AG09309 (cell line): Measurements from ENCODE around the gene PPFIBP2.

Experiments
- DNase-seq: peaks from one replicate; pipeline ENCODE4 v3.0.0-alpha.2; 2010; ENCODE audit warnings: low read depth
- H3K4me3 ChIP-seq: 2 replicates; pipeline ENCODE4 v1.5.1; 2011; ENCODE audit warnings: mild to moderate bottlenecking, low read depth, low read length, moderate library complexity; ENCODE audit not compliant: control insufficient read depth
- TF ChIP-seq, protein P1 (sequence below): IDR thresholded peaks from 2 replicates; pipeline ENCODE4 v1.5.1; 2011; ENCODE audit warnings: mild to moderate bottlenecking, low read depth, low read length, inconsistent platforms; ENCODE audit not compliant: insufficient read depth, control insufficient read depth; ENCODE audit errors: missing control alignments

Gene PPFIBP2

GRCh38 chr11:7513234-7514098, at the start of gene PPFIBP2:
PPFIBP2 (plus strand) TSS chr11:7513999; CDS start chr11:7549476, 35,477 bp downstream.
- TF ChIP-seq, protein P1, sequence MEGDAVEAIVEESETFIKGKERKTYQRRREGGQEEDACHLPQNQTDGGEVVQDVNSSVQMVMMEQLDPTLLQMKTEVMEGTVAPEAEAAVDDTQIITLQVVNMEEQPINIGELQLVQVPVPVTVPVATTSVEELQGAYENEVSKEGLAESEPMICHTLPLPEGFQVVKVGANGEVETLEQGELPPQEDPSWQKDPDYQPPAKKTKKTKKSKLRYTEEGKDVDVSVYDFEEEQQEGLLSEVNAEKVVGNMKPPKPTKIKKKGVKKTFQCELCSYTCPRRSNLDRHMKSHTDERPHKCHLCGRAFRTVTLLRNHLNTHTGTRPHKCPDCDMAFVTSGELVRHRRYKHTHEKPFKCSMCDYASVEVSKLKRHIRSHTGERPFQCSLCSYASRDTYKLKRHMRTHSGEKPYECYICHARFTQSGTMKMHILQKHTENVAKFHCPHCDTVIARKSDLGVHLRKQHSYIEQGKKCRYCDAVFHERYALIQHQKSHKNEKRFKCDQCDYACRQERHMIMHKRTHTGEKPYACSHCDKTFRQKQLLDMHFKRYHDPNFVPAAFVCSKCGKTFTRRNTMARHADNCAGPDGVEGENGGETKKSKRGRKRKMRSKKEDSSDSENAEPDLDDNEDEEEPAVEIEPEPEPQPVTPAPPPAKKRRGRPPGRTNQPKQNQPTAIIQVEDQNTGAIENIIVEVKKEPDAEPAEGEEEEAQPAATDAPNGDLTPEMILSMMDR, result peak; percentile 79

DNA sequence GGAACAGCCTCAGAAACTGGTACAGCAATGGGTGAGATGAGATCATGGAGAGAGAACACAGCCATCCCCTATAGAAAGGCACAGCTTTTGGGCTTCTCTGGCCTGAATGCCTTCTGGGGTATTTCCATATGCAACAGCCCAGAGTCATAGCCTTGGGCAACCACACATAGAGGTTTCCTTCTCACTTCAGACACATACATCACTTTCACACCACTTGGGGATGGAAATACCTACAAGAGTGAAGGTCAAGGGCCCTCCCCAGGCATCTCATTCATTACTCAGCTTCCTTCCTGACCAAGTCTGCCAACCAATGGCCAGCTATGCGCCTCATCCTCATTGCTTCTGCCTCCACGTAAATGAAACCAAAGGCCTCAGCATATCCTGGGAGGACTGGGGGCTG, 46.1 kb upstream of the PPFIBP2 start:
- no peak overlapping the region for H3K4me3 ChIP-seq
- DNase-seq, result no peak
- TF ChIP-seq, protein P1, result no peak

More at GRCh38 chr11:7513234-7514098, at the start of gene PPFIBP2:
- H3K4me3 ChIP-seq, result peak within 1 kb of the TSS; percentile 70
- no peak for DNase-seq

GRCh38 chr11:7469351-7469865, 44.4 kb upstream of the PPFIBP2 start:
- TF ChIP-seq, protein P1, result no peak
- no peak for DNase-seq
- H3K4me3 ChIP-seq, result no peak overlapping the region

GRCh38 chr11:7471071-7471470, 42.7 kb upstream of the PPFIBP2 start:
- DNase-seq, result no peak
- no peak overlapping the region for H3K4me3 ChIP-seq
- TF ChIP-seq, protein P1, result no peak

DNA sequence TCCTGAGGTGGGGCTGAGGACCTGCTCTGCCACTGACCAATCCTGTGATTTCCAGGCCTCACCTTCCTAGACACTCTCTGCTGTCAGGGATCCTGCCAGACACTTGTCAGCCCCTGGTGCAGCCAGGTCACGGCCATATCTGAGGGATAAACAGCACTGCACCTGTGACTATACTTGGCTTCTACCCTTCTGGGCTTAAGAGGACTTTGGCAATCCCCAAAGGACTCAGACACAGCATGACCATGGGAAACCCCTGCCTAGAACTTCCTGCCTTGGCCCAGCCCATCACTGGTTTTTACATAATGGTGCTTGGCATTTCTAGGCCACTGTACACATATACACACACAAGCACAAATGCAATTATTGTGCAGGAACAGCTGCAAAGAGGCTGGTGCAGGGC, 40.1 kb upstream of the PPFIBP2 start:
- DNase-seq, result no peak
- H3K4me3 ChIP-seq, result no peak overlapping the region
- TF ChIP-seq, protein P1, result no peak

DNA sequence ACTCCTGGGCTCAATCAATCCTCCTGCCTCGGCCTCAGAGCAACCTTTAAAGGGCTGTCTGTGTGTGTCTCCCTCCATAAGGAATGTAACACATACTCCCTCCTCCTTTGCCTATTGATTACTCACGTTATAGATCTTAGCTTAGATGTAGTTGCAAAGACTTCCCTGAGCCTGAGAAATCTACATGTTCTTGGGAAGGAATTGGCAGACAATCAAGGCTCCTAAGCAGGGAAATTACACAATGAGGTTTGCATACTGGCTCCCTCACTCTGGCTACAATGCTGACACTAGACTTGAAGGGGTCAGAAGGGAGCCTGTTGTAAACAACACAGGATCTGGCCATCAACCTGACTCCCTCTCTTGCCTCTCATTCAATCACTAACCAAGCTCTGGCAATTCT, 33.7 kb upstream of the PPFIBP2 start:
- TF ChIP-seq, protein P1, result no peak
- peak; percentile 42 for DNase-seq
- H3K4me3 ChIP-seq, result no peak overlapping the region
